HL-60 (cell line): Measurements from ENCODE around the gene FAM209B.

Source experiments
- DNase-seq, 2 experiments: peaks; one replicate each; pipeline ENCODE4 v3.0.0-alpha.2; 2010 to 2020; ENCODE audit warnings: low read depth in 1 of 2, low spot score in 1 of 2
- H3K27ac ChIP-seq: fragments of 250-450 bp; sonication (Bioruptor Pico); replicated peaks from 2 replicates; pipeline ENCODE4 v1.5.1; 2020; ENCODE audit warnings: mild to moderate bottlenecking, moderate library complexity
- H3K27me3 ChIP-seq: fragments of 250-450 bp; sonication (Bioruptor Pico); 2 replicates; pipeline ENCODE4 v1.5.1; 2021; ENCODE audit warnings: mild to moderate bottlenecking, moderate library complexity; ENCODE audit not compliant: insufficient read depth, poor library complexity, severe bottlenecking
- H3K4me3 ChIP-seq: replicated peaks from 2 replicates; pipeline ENCODE4 v1.5.1; 2011; ENCODE audit warnings: mild to moderate bottlenecking, control low read depth, low read length; ENCODE audit not compliant: insufficient read depth
- GABPA ChIP-seq: IDR thresholded peaks from 2 replicates; pipeline ENCODE4 v1.6.1; 2012; ENCODE audit warnings: low read depth
- POLR2AphosphoS5 ChIP-seq: IDR thresholded peaks from 2 replicates; pipeline ENCODE4 v1.6.1; 2012; ENCODE audit warnings: low read depth
- SPI1 ChIP-seq: IDR thresholded peaks from 2 replicates; pipeline ENCODE4 v1.6.1; 2012; ENCODE audit warnings: low read depth, mild to moderate bottlenecking, borderline replicate concordance
- TF ChIP-seq, protein P1 (sequence below): IDR thresholded peaks from one replicate; pipeline ENCODE4 v1.5.1; 2011; ENCODE audit warnings: low read length, control low read depth, inconsistent platforms; ENCODE audit not compliant: insufficient read depth
- TF ChIP-seq, protein P2 (sequence below): IDR thresholded peaks from 2 replicates; pipeline ENCODE4 v1.6.1; 2012; ENCODE audit warnings: low read depth; ENCODE audit not compliant: insufficient replicate concordance

The FAM209B gene

DNA sequence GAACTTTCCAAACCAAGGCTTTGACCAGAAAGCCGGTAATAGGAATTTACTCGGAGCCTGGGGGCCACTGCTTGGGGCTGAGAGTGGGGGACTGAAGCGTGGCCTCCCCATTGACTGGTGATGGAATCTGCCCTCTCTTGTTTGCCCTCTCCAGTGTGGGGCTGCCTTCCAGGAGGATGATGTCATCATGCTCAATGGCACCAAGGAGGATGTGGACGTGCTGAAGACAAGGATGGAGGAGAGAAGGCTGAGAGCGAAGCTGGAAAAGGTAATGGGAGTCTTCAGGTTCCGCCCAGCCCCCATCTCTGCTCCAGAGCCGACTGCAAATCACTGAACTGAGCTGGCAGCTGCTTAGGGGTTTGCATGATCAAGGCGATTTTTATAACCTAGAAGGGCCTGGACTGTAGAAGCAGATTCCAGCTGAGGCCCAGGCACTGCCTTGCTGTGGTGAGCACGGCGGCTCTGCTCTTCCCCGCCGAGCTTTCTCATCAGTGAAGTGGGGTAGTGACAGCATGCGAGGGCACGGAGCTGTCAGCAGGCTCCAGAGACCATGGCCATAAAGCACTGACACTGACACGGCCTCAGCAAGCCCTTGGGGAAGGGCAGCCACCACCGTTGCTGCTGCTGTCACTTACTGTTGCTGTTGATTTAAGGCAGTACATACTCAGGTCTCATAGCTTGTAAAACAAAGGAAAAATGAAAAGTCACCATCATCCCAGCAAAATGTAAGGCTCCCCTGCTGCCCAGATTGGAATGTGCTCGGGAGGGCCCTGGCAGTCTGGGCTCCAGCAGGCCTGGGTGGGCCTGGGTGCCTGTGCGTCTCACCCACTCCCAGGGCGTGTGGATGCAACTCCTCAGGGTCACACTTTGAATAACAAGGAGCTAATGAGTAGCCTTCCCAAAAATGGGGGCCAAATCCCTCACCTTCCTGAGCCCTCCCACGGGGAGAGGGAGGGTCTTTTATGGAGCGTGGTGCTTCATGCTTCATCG, 19.6 kb upstream of the FAM209B start:
- no peaks in the 10 kb centered on the region for H3K27me3 ChIP-seq
- TF ChIP-seq GABPA, result no peak
- TF ChIP-seq, protein P1, sequence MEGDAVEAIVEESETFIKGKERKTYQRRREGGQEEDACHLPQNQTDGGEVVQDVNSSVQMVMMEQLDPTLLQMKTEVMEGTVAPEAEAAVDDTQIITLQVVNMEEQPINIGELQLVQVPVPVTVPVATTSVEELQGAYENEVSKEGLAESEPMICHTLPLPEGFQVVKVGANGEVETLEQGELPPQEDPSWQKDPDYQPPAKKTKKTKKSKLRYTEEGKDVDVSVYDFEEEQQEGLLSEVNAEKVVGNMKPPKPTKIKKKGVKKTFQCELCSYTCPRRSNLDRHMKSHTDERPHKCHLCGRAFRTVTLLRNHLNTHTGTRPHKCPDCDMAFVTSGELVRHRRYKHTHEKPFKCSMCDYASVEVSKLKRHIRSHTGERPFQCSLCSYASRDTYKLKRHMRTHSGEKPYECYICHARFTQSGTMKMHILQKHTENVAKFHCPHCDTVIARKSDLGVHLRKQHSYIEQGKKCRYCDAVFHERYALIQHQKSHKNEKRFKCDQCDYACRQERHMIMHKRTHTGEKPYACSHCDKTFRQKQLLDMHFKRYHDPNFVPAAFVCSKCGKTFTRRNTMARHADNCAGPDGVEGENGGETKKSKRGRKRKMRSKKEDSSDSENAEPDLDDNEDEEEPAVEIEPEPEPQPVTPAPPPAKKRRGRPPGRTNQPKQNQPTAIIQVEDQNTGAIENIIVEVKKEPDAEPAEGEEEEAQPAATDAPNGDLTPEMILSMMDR, result no peak
- TF ChIP-seq, protein P2, sequence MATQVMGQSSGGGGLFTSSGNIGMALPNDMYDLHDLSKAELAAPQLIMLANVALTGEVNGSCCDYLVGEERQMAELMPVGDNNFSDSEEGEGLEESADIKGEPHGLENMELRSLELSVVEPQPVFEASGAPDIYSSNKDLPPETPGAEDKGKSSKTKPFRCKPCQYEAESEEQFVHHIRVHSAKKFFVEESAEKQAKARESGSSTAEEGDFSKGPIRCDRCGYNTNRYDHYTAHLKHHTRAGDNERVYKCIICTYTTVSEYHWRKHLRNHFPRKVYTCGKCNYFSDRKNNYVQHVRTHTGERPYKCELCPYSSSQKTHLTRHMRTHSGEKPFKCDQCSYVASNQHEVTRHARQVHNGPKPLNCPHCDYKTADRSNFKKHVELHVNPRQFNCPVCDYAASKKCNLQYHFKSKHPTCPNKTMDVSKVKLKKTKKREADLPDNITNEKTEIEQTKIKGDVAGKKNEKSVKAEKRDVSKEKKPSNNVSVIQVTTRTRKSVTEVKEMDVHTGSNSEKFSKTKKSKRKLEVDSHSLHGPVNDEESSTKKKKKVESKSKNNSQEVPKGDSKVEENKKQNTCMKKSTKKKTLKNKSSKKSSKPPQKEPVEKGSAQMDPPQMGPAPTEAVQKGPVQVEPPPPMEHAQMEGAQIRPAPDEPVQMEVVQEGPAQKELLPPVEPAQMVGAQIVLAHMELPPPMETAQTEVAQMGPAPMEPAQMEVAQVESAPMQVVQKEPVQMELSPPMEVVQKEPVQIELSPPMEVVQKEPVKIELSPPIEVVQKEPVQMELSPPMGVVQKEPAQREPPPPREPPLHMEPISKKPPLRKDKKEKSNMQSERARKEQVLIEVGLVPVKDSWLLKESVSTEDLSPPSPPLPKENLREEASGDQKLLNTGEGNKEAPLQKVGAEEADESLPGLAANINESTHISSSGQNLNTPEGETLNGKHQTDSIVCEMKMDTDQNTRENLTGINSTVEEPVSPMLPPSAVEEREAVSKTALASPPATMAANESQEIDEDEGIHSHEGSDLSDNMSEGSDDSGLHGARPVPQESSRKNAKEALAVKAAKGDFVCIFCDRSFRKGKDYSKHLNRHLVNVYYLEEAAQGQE, result no peak
- TF ChIP-seq SPI1, result no peak
- TF ChIP-seq POLR2AphosphoS5, result no peak
- no peak overlapping the region for H3K4me3 ChIP-seq
- DNase-seq, result no peak
- H3K27ac ChIP-seq, result no peak overlapping the region

DNA sequence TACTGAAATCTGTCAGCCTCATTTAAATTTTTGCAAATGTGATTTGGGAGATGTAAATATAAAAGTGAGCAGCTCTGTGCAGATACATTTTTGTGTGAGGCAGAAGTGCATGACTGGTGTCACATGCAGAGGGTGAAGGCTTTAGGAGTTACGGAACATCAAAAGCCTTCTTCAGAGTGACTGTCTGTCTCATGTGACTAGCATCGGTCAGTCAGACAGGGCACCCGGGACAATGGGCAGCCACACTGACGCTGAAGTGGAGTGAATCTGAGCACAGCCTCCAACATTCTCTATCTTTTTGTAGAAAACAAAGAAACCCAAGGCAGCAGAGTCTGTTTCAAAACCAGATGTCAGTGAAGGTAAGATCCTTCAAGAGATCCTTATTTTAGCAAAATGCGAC, 16.4 kb upstream of the FAM209B start:
- TF ChIP-seq GABPA (no peak), POLR2AphosphoS5 (no peak), SPI1 (no peak)
- TF ChIP-seq, protein P1, result no peak
- TF ChIP-seq, protein P2, result no peak
- DNase-seq, result no peak
- Histone ChIP-seq H3K27ac (no peak overlapping the region), H3K4me3 (no peak overlapping the region), H3K27me3 (no peaks in the 10 kb centered on the region)

DNA sequence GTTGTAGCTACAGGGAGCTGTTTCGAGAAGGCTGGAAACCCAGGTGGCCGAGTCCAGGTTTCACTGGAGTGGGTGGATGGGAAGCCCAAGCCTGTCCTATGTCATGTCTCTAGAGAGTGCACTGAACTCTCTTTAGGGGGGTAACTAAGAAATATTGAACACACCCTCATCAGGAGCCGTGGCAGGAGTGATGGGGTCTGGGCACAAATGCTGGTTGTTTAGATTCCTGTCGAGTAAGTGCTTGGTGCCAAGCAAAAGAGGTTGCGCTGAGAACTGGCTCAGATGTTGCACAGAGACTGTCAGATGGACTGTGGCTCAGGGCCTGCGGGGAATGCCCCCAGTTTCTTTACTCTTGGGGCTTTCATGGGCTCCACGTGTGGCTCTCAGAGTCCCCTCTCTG, 15.8 kb upstream of the FAM209B start:
- Histone ChIP-seq H3K4me3 (no peak overlapping the region), H3K27me3 (no peaks in the 10 kb centered on the region), H3K27ac (no peak overlapping the region)
- no peak for TF ChIP-seq GABPA
- no peak for TF ChIP-seq POLR2AphosphoS5
- TF ChIP-seq, protein P1, result no peak
- no peak for TF ChIP-seq SPI1
- TF ChIP-seq, protein P2, result no peak
- no peak for DNase-seq
